Measurements from ENCODE around the gene FTCD.

GRCh38 chr21:46155514-46156377, at the start of gene FTCD:
- no peak for TF ChIP-seq POLR2AphosphoS5 (IDR thresholded peaks at IDR 0.05; ENCODE audit: insufficient read depth in 1 of 2, low read depth in 1 of 2)
- TF ChIP-seq POLR2A (IDR thresholded peaks at IDR 0.05): no peak
- TF ChIP-seq, protein P1, sequence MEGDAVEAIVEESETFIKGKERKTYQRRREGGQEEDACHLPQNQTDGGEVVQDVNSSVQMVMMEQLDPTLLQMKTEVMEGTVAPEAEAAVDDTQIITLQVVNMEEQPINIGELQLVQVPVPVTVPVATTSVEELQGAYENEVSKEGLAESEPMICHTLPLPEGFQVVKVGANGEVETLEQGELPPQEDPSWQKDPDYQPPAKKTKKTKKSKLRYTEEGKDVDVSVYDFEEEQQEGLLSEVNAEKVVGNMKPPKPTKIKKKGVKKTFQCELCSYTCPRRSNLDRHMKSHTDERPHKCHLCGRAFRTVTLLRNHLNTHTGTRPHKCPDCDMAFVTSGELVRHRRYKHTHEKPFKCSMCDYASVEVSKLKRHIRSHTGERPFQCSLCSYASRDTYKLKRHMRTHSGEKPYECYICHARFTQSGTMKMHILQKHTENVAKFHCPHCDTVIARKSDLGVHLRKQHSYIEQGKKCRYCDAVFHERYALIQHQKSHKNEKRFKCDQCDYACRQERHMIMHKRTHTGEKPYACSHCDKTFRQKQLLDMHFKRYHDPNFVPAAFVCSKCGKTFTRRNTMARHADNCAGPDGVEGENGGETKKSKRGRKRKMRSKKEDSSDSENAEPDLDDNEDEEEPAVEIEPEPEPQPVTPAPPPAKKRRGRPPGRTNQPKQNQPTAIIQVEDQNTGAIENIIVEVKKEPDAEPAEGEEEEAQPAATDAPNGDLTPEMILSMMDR (IDR thresholded peaks at IDR 0.05): no peak

Measured in vagina (tissue), 2 donors.